HL-60 (cell line): ENCODE data around the gene HPCAL1.

ENCODE experiments used
- DNase-seq, 2 experiments: peaks; one replicate each; pipeline ENCODE4 v3.0.0-alpha.2; 2010 to 2020; ENCODE audit warnings: low read depth in 1 of 2, low spot score in 1 of 2
- H3K27ac ChIP-seq: fragments of 250-450 bp; sonication (Bioruptor Pico); replicated peaks from 2 replicates; pipeline ENCODE4 v1.5.1; 2020; ENCODE audit warnings: mild to moderate bottlenecking, moderate library complexity
- H3K27me3 ChIP-seq: fragments of 250-450 bp; sonication (Bioruptor Pico); 2 replicates; pipeline ENCODE4 v1.5.1; 2021; ENCODE audit warnings: mild to moderate bottlenecking, moderate library complexity; ENCODE audit not compliant: insufficient read depth, poor library complexity, severe bottlenecking
- H3K4me3 ChIP-seq: replicated peaks from 2 replicates; pipeline ENCODE4 v1.5.1; 2011; ENCODE audit warnings: mild to moderate bottlenecking, control low read depth, low read length; ENCODE audit not compliant: insufficient read depth
- GABPA ChIP-seq: IDR thresholded peaks from 2 replicates; pipeline ENCODE4 v1.6.1; 2012; ENCODE audit warnings: low read depth
- POLR2AphosphoS5 ChIP-seq: IDR thresholded peaks from 2 replicates; pipeline ENCODE4 v1.6.1; 2012; ENCODE audit warnings: low read depth
- SPI1 ChIP-seq: IDR thresholded peaks from 2 replicates; pipeline ENCODE4 v1.6.1; 2012; ENCODE audit warnings: low read depth, mild to moderate bottlenecking, borderline replicate concordance
- TF ChIP-seq, protein P1 (sequence below): IDR thresholded peaks from one replicate; pipeline ENCODE4 v1.5.1; 2011; ENCODE audit warnings: low read length, control low read depth, inconsistent platforms; ENCODE audit not compliant: insufficient read depth
- TF ChIP-seq, protein P2 (sequence below): IDR thresholded peaks from 2 replicates; pipeline ENCODE4 v1.6.1; 2012; ENCODE audit warnings: low read depth; ENCODE audit not compliant: insufficient replicate concordance

The HPCAL1 gene

DNA sequence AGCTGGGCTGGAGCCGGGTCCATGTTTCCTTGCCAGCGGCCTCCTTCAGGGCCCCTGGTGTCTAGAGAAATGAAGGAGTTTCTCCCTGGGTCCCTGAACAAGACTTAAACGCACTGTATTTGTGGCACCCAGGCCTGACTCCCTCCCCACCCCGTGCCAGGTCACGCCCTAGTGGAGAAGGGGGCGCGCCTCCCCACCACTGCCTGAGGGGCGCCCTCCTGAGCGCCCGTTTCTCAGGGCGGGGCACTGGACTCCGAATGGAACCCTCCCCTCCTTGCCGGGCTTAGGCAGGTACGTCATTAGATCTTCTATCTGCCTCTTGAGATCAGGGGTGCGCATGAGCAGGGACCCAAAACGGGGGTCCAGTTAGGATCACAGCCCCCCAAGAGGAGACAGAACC lies 129.1 kb downstream of the HPCAL1 start:
- Histone ChIP-seq H3K27ac (no peak overlapping the region), H3K27me3 (no peaks in the 10 kb centered on the region), H3K4me3 (no peak overlapping the region)
- TF ChIP-seq, protein P1, sequence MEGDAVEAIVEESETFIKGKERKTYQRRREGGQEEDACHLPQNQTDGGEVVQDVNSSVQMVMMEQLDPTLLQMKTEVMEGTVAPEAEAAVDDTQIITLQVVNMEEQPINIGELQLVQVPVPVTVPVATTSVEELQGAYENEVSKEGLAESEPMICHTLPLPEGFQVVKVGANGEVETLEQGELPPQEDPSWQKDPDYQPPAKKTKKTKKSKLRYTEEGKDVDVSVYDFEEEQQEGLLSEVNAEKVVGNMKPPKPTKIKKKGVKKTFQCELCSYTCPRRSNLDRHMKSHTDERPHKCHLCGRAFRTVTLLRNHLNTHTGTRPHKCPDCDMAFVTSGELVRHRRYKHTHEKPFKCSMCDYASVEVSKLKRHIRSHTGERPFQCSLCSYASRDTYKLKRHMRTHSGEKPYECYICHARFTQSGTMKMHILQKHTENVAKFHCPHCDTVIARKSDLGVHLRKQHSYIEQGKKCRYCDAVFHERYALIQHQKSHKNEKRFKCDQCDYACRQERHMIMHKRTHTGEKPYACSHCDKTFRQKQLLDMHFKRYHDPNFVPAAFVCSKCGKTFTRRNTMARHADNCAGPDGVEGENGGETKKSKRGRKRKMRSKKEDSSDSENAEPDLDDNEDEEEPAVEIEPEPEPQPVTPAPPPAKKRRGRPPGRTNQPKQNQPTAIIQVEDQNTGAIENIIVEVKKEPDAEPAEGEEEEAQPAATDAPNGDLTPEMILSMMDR, result no peak
- TF ChIP-seq, protein P2, sequence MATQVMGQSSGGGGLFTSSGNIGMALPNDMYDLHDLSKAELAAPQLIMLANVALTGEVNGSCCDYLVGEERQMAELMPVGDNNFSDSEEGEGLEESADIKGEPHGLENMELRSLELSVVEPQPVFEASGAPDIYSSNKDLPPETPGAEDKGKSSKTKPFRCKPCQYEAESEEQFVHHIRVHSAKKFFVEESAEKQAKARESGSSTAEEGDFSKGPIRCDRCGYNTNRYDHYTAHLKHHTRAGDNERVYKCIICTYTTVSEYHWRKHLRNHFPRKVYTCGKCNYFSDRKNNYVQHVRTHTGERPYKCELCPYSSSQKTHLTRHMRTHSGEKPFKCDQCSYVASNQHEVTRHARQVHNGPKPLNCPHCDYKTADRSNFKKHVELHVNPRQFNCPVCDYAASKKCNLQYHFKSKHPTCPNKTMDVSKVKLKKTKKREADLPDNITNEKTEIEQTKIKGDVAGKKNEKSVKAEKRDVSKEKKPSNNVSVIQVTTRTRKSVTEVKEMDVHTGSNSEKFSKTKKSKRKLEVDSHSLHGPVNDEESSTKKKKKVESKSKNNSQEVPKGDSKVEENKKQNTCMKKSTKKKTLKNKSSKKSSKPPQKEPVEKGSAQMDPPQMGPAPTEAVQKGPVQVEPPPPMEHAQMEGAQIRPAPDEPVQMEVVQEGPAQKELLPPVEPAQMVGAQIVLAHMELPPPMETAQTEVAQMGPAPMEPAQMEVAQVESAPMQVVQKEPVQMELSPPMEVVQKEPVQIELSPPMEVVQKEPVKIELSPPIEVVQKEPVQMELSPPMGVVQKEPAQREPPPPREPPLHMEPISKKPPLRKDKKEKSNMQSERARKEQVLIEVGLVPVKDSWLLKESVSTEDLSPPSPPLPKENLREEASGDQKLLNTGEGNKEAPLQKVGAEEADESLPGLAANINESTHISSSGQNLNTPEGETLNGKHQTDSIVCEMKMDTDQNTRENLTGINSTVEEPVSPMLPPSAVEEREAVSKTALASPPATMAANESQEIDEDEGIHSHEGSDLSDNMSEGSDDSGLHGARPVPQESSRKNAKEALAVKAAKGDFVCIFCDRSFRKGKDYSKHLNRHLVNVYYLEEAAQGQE, result no peak
- TF ChIP-seq SPI1, result no peak
- TF ChIP-seq GABPA, result no peak
- no peak for TF ChIP-seq POLR2AphosphoS5
- DNase-seq, result no peak

DNA sequence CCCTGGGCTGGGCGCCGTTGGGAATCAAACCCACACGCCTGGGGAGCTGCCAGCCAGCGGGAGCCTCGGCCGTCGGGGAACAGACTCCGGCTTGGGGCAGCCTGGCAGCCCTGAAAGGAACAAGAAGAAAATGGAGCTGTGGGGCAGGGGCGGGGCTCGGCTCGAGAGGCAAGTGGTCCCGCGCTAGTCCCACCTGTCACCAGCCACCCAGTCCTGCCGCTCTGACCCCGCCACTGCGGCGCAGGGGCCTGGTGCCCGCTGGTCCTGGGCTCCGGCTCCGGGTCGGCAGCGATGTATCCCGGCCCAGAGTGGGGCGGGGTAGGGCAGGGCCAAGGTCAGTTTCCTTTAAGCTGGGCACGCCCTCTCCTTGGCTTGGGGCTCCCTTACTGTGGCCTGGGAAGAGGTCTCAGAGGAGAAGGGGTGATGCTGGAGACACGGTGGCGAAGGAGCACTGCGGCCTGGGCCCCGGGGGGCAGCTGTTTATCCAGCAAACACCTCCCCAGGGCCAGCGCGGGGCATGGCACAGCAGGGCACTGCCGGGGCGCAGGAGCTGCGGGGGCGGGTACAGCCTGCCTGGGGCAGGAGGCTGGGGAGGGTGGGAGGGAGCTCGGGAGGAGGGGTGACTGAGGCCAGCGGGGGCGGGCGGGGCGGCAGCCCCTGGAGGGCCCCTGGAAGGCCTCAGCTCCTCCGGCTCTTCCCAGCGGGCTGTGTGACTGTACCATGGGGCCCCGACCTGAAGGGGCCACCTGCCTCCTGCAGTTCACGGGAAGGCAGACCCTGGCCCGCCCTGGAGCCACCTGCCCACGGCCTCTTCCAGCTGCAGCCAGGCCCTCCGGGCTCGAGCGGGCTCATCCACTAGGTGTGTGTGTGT lies 129.8 kb downstream of the HPCAL1 start:
- no peak overlapping the region for H3K27ac ChIP-seq
- no peak for TF ChIP-seq GABPA
- no peak overlapping the region for H3K4me3 ChIP-seq
- H3K27me3 ChIP-seq, result no peaks in the 10 kb centered on the region
- DNase-seq, result no peak

DNA sequence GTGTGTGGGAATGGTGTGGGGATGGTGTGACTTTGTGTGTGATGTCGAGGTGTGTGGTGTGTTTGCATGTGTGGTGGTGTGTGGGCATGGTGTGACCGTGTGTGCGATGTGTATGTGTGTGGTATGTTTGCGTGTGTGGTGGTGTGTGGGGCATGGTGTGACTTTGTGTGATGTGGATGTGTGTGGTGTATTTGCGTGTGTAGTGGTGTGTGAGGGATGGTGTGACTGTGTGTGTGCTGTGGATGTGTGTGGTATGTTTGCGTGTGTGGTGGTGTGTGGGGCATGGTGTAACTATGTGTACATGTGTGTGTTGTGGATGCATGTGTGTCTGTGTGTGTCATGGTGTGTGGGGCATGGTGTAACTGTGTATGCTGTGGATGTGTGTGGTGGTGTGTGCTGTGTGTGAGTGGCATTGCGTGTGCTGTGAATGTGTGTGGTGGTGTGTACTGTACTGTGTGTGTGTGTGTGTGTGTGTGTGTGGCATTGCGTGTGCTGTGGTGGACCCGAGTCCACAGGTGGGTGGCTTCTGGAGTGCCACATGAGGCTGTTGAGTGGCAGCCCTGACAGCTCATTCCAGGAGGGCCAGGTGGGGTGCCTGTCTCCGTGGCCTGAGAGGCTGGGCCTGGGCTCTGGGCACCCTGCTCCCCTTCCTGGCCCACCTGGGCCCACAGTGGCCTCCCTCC lies 130.7 kb downstream of the HPCAL1 start:
- TF ChIP-seq SPI1 (no peak), GABPA (no peak), POLR2AphosphoS5 (no peak)
- TF ChIP-seq, protein P2, result no peak
- TF ChIP-seq, protein P1, result no peak
- no peak overlapping the region for H3K4me3 ChIP-seq
- H3K27me3 ChIP-seq, result no peaks in the 10 kb centered on the region
- no peak for DNase-seq
- no peak overlapping the region for H3K27ac ChIP-seq

DNA sequence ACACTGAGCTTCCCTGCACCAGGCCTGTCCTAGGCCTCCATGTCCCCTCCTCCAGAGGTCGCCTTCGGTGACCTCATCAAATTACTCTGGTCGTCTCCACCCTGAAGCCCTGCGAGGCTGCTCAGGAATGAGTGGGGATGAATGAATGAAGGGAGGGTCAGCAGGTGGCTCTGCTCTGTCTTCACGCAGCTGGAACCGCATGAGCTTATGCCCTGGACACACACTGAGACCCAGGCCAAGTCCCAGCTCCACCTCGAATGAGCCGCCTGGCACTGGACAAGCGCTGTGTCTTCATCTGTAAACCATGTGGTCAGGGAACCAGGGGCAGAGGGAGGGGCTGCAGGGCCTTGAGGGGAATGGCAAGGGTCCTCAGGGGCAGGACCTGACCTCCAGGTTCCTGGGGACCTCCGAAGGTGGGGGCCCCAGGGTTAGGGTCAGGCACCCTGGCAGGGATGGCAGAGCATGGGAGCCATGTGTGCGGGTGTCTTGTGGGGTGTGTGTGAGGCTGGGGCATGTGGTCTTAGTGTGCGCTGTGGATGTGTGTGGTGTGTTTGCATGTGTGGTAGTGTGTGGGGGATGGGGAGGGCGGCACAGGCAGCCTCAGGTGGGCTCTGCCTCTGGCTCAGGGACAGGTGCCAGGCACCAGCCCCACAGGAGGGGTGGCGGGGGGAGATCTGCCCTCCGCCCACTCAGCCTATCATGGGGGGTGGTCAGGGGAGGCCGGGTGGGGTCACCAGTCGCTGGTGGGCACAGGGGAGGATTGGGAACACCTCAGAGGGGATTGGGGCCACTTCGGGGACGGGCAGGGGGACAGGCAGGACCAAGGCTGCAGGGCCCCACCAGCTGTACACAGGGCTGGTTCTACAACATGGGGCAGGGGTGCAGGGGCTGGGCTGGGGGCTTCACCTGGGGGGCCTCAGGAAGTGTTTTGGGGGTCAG lies 131.5 kb downstream of the HPCAL1 start:
- TF ChIP-seq, protein P1, result no peak
- TF ChIP-seq GABPA (no peak), POLR2AphosphoS5 (no peak)
- H3K27ac ChIP-seq, result no peak overlapping the region
- no peaks in the 10 kb centered on the region for H3K27me3 ChIP-seq
- DNase-seq, result no peak
- no peak overlapping the region for H3K4me3 ChIP-seq
